Measurements from ENCODE around the gene CRELD1.
"Not testable (repeated sequence)": the region's sequence is repeated elsewhere in the genome, so short reads cannot be mapped to it uniquely, and the experiment has no call there.

The CRELD1 gene

GRCh38 chr3:9934993-9935392 is 1.4 kb downstream of the CRELD1 start:
- DNase-seq (ENCODE audit: low read depth, low spot score), result no peak

- DNase-seq (ENCODE audit: low read depth, low spot score), result no peak
These were observed 2.4 kb downstream of the CRELD1 start for GRCh38 chr3:9935966-9936510.

- no peak for DNase-seq (ENCODE audit: low read depth, low spot score)
These were observed 4.0 kb downstream of the CRELD1 start for GRCh38 chr3:9937486-9938238.

- DNase-seq (ENCODE audit: low read depth, low spot score), result no peak
These were observed 5.3 kb downstream of the CRELD1 start for GRCh38 chr3:9938966-9939365.

- DNase-seq (ENCODE audit: low read depth, low spot score), result not testable (repeated sequence)
These were observed 6.3 kb downstream of the CRELD1 start for GRCh38 chr3:9939906-9940305.

- DNase-seq (ENCODE audit: low read depth, low spot score), result no peak
These were observed 7.1 kb downstream of the CRELD1 start for GRCh38 chr3:9940746-9941145.

- DNase-seq (ENCODE audit: low read depth, low spot score), result no peak
These were observed 8.5 kb downstream of the CRELD1 start for GRCh38 chr3:9942164-9942563.

- no peak for DNase-seq (ENCODE audit: low read depth, low spot score)
These were observed 9.5 kb downstream of the CRELD1 start for GRCh38 chr3:9942934-9943690.

- no peak for DNase-seq (ENCODE audit: low read depth, low spot score)
These were observed 10.6 kb downstream of the CRELD1 start for GRCh38 chr3:9944271-9944670.

- no peak for DNase-seq (ENCODE audit: low read depth, low spot score)
These were observed 11.7 kb downstream of the CRELD1 start for GRCh38 chr3:9945358-9945757.

- peak; percentile 59 for DNase-seq (ENCODE audit: low read depth, low spot score)
These were observed 12.7 kb downstream of the CRELD1 start for GRCh38 chr3:9946112-9947024.

GRCh38 chr3:9947025-9947995 is 13.7 kb downstream of the CRELD1 start:
- DNase-seq (ENCODE audit: low read depth, low spot score), result no peak

- no peak for DNase-seq (ENCODE audit: low read depth, low spot score)
These were observed 15.0 kb downstream of the CRELD1 start for GRCh38 chr3:9948586-9948985.

- DNase-seq (ENCODE audit: low read depth, low spot score), result no peak
These were observed 15.5 kb downstream of the CRELD1 start for GRCh38 chr3:9949115-9949514.

GRCh38 chr3:9949626-9950025 is 16.0 kb downstream of the CRELD1 start:
- no peak for DNase-seq (ENCODE audit: low read depth, low spot score)

- no peak for DNase-seq (ENCODE audit: low read depth, low spot score)
These were observed 17.5 kb downstream of the CRELD1 start for GRCh38 chr3:9951126-9951525.

- no peak for DNase-seq (ENCODE audit: low read depth, low spot score)
These were observed 17.9 kb downstream of the CRELD1 start for GRCh38 chr3:9951598-9951961.

- no peak for DNase-seq (ENCODE audit: low read depth, low spot score)
These were observed 18.6 kb downstream of the CRELD1 start, which contains the start of gene PRRT3 for GRCh38 chr3:9951962-9952805. TSS of gene PRRT3 (minus strand) at chr3:9952408. CDS start at chr3:9950115, 2,293 bp downstream.

- DNase-seq (ENCODE audit: low read depth, low spot score), result no peak
These were observed 21.5 kb downstream of the CRELD1 start for GRCh38 chr3:9955067-9955502.
